HEK293T (cell line): Measurements from ENCODE around the gene GOLT1A.

Experiments used
- CTCF ChIA-PET: fragments of 350-600 bp; formaldehyde crosslinking; extraction: SDS; loops from one replicate; lab custom pipeline; 2021; ENCODE audit warnings: antibody characterized with exemption, inconsistent platforms; lab: Yijun Ruan, JAX
- POLR2A ChIA-PET: fragments of 350-600 bp; formaldehyde crosslinking; extraction: SDS; loops from one replicate; lab custom pipeline; 2020; ENCODE audit warnings: antibody characterized with exemption, inconsistent platforms; lab: Yijun Ruan, JAX
- DNase-seq: peaks from one replicate; pipeline ENCODE4 v3.0.0; 2012; ENCODE audit warnings: mixed read lengths; ENCODE audit errors: extremely low spot score
- ARNT ChIP-seq: fragments of 450-650 bp; IDR thresholded peaks from 2 replicates; pipeline ENCODE4 v1.6.1; 2017; ENCODE audit warnings: mild to moderate bottlenecking
- BHLHE40 ChIP-seq: fragments of 450-650 bp; IDR thresholded peaks from 2 replicates; pipeline ENCODE4 v1.6.1; 2016; ENCODE audit warnings: mild to moderate bottlenecking, moderate library complexity, borderline replicate concordance
- CTBP1 ChIP-seq: fragments of 450-650 bp; IDR thresholded peaks from 2 replicates; pipeline ENCODE4 v1.6.1; 2016; ENCODE audit warnings: borderline replicate concordance
- ELF4 ChIP-seq: fragments of 450-650 bp; IDR thresholded peaks from 2 replicates; pipeline ENCODE4 v1.6.1; 2017; ENCODE audit warnings: antibody characterized with exemption
- FOXA1 ChIP-seq: fragments of 450-650 bp; IDR thresholded peaks from 2 replicates; pipeline ENCODE4 v1.6.1; 2016; ENCODE audit warnings: mild to moderate bottlenecking
- FOXK2 ChIP-seq: fragments of 450-650 bp; IDR thresholded peaks from 2 replicates; pipeline ENCODE4 v1.6.1; 2016; ENCODE audit warnings: mild to moderate bottlenecking
- FOXM1 ChIP-seq: fragments of 450-650 bp; IDR thresholded peaks from 2 replicates; pipeline ENCODE4 v1.6.1; 2017; ENCODE audit warnings: mild to moderate bottlenecking, borderline replicate concordance
- HDGF ChIP-seq: fragments of 450-650 bp; IDR thresholded peaks from 2 replicates; pipeline ENCODE4 v1.6.1; 2017; ENCODE audit warnings: antibody characterized with exemption, borderline replicate concordance
- L3MBTL2 ChIP-seq: fragments of 450-650 bp; conservative IDR thresholded peaks from 2 replicates; pipeline ENCODE4 v1.6.1; 2016; ENCODE audit warnings: mild to moderate bottlenecking
- LEF1 ChIP-seq: fragments of 450-650 bp; IDR thresholded peaks from 2 replicates; pipeline ENCODE4 v1.6.1; 2017; ENCODE audit warnings: mild to moderate bottlenecking, borderline replicate concordance
- NFRKB ChIP-seq: fragments of 450-650 bp; IDR thresholded peaks from 2 replicates; pipeline ENCODE4 v1.6.1; 2016; ENCODE audit warnings: mild to moderate bottlenecking, moderate library complexity
- PKNOX1 ChIP-seq: fragments of 450-650 bp; IDR thresholded peaks from 2 replicates; pipeline ENCODE4 v1.6.1; 2016
- SP1 ChIP-seq: fragments of 450-650 bp; IDR thresholded peaks from 2 replicates; pipeline ENCODE4 v1.6.1; 2017
- SUZ12 ChIP-seq: fragments of 450-650 bp; IDR thresholded peaks from 2 replicates; pipeline ENCODE4 v1.6.1; 2016; ENCODE audit warnings: mild to moderate bottlenecking
- TARDBP ChIP-seq: fragments of 450-650 bp; IDR thresholded peaks from 2 replicates; pipeline ENCODE4 v1.6.1; 2016
- ZNF384 ChIP-seq: fragments of 450-650 bp; IDR thresholded peaks from 2 replicates; pipeline ENCODE4 v1.6.1; 2016

Gene GOLT1A

DNA sequence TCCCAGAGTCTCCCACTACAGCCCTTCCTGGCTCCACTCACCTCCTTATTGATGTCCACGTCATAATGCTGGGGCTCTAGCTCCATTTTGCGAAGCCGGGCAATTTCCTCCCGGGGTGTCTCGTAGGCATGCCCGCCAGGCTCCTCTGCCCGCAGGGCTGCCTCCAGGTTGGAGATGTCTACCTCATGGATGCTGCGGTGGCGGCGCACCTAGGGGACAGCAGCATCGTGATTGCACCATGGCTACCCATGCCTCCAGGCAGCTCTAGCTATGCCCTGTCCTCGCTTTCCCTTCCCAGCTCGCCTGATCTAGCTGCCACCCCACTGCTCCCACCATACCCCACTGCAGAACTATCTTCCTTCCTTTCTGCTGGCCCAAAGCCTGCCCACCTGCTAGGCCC is 15.1 kb upstream of the GOLT1A start:
- TF ChIP-seq FOXK2, result no peak
- TF ChIP-seq PKNOX1, result no peak
- no peak for TF ChIP-seq FOXM1
- no peak for TF ChIP-seq BHLHE40
- no peak for TF ChIP-seq ZNF384
- no peak for TF ChIP-seq ARNT
- no peak for TF ChIP-seq LEF1
- no peak for TF ChIP-seq SP1
- TF ChIP-seq NFRKB, result no peak
- TF ChIP-seq CTBP1, result no peak
- TF ChIP-seq FOXA1, result no peak
- no peak for TF ChIP-seq SUZ12
- no peak for TF ChIP-seq ELF4
- no peak for TF ChIP-seq TARDBP
- no peak for TF ChIP-seq L3MBTL2
- no peak for TF ChIP-seq HDGF
- no peak for DNase-seq
- ChIA-PET CTCF (interaction anchor here (1.1 kb wide), 1 partner anchor 22 kb away, joined by 3 read pairs; no protein-coding TSS in a partner anchor), POLR2A (no interaction called here)

DNA sequence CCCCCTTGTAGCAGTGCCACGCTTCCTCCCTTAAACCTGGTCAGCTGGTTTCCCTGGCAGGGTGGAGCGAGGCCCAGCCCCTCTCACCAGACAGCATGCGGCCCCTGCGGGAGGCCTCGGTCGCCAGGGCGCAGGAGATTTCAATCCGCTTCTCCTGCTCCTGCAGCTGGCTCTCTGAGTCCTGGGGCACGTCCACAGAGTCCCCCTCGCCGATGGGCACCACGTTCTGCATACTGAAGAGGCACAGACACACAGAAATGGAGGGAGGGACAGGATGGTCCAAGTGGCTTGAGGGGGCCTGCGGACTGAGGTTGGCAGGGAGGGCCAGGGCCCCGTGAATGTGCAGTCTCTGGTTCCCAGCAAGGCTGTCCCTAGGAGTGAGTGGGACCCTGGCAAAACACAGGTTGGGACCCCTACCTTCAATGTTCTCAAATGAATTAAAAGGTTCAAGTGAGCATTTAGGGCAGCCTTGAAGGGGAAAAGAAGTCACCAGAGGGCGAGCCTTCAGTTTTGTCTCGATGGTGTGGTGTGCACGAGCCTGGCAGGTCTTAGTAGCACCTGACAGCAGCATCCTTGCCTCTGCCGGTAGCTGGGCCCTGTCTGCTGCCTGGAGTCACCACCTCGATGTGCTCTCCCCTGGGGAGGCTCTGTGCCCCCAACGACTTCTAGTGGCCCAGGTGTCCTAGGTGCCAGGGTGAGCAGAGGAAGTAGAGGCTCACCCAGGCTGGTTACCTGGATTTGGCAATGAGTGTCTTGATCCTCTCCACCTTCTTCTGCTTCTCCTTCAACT is 14.4 kb upstream of the GOLT1A start:
- no peak for DNase-seq
- CTCF ChIA-PET, result interaction anchor here (1.1 kb wide), 1 partner anchor 21 kb away, joined by 3 read pairs; no protein-coding TSS in a partner anchor
- no peak for TF ChIP-seq ELF4
- no peak for TF ChIP-seq CTBP1
- TF ChIP-seq L3MBTL2, result no peak
- TF ChIP-seq FOXA1, result no peak
- no peak for TF ChIP-seq PKNOX1
- no peak for TF ChIP-seq NFRKB
- TF ChIP-seq SP1, result no peak
- no peak for TF ChIP-seq LEF1
- TF ChIP-seq FOXM1, result no peak
- TF ChIP-seq FOXK2, result no peak
- no peak for TF ChIP-seq HDGF
- TF ChIP-seq TARDBP, result no peak
- no peak for TF ChIP-seq ARNT
- TF ChIP-seq ZNF384, result no peak
- no peak for TF ChIP-seq BHLHE40
- TF ChIP-seq SUZ12, result no peak
- POLR2A ChIA-PET, result no interaction called here

GRCh38 chr1:204227351-204227750 is 13.6 kb upstream of the GOLT1A start:
- no peak for DNase-seq
- ChIA-PET POLR2A (no interaction called here), CTCF (interaction anchor here (0.6 kb wide), 1 partner anchor 172 kb away, joined by 3 read pairs; no protein-coding TSS in a partner anchor)
- TF ChIP-seq SUZ12 (no peak), FOXK2 (no peak), FOXM1 (no peak), FOXA1 (no peak), L3MBTL2 (no peak), BHLHE40 (no peak), CTBP1 (no peak), ZNF384 (no peak), ELF4 (no peak), TARDBP (no peak), ARNT (no peak), LEF1 (no peak), PKNOX1 (no peak), HDGF (no peak), SP1 (no peak), NFRKB (no peak)

DNA sequence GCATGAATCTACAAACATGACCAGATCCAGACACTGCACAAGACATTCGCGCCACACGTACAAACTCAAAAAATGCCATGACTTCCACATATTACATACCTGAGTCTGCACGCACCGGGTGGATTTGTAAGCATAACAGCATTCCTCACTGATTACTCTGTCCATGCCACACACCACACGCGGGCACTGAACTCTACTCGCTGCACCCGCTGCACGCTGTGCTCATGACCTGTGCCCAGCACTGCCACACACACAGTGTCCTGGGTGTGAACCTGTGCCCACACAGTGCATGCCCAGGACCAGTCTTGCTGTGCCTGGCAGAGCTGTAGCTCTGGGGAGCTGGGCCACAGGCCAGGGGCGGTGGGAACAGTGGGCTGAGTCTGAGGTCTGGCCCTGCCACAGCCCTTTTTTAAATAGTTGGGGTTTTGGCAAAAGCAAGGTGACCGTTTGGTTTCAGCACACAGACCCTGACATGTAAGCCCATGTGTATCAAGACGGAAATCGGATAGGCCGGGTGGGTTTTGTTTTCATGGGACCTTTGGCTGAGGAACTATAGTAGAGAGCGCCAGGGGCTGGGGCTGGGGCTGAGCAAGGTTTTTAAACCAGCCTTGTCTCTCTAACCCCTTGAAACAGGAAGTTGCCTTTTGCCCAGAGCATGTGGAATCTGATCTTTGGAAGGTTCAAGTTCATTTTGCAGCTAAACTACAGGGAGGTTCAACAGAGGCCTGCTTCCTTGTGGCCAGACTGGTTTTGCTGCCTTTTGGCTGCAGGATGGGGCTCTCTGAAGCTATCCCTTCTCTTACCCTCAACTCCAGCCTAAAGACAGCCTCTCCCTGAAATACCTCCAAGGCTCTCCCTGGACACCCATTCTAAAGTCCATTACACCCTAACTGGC is 12.3 kb upstream of the GOLT1A start:
- TF ChIP-seq NFRKB, result no peak
- no peak for DNase-seq
- ChIA-PET CTCF (no interaction called here), POLR2A (no interaction called here)

DNA sequence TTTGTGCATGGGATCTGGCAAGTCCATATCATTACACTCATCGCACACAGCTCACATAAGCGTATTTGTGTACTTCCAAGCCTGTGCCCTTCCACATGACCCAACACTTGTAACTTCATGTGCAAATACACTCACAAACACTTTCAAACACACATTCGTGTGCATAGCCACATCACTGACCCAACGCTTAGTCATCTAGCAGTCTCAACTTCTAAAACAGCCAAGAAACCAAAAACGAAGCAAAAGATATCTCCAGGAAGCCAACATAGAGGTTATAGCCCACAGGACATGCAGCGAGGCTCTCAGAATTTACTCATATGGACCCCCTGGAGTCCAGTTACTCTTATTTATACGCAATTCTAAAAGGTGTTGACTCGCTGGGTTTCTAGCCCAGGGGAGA is 10.9 kb upstream of the GOLT1A start:
- ChIA-PET POLR2A (no interaction called here), CTCF (no interaction called here)
- no peak for DNase-seq
- no peak for TF ChIP-seq ARNT
- TF ChIP-seq HDGF, result no peak
- no peak for TF ChIP-seq PKNOX1
- TF ChIP-seq ELF4, result no peak
- TF ChIP-seq TARDBP, result no peak
